AG10803 (cell line): Measurements from ENCODE around the gene PTPRD.

ENCODE experiments used
- DNase-seq: peaks from one replicate; pipeline ENCODE4 v3.0.0; 2010; ENCODE audit warnings: low read depth
- H3K4me3 ChIP-seq: 2 replicates; pipeline ENCODE4 v1.5.1; 2011; ENCODE audit warnings: mild to moderate bottlenecking, low read length, control low read depth
- TF ChIP-seq, protein P1 (sequence below): conservative IDR thresholded peaks from 2 replicates; pipeline ENCODE4 v1.5.1; 2011; ENCODE audit warnings: mild to moderate bottlenecking, low read length, control low read depth, inconsistent platforms

PTPRD gene

DNA sequence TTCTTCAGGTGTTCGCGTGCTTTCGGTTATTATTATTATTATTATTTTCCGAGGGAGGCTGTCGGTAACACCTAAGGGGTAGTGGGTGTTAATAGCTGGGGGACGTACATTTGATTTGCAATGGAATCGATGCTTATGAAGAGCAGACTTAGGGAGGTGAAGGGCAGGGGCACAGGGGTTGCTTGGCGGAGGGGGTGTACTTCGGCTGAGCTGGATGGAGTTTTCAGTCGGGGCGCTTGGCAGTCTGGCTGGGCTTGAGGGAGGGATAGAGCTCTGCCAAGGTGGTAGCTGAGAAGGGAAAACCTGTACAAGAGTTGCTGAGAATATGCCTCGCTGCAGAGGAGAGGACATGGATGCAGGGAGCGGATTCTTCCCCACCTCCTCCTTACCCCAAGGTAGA is 617 bp upstream of the PTPRD start:
- H3K4me3 ChIP-seq: no peak overlapping the region
- no peak for DNase-seq
- TF ChIP-seq, protein P1, sequence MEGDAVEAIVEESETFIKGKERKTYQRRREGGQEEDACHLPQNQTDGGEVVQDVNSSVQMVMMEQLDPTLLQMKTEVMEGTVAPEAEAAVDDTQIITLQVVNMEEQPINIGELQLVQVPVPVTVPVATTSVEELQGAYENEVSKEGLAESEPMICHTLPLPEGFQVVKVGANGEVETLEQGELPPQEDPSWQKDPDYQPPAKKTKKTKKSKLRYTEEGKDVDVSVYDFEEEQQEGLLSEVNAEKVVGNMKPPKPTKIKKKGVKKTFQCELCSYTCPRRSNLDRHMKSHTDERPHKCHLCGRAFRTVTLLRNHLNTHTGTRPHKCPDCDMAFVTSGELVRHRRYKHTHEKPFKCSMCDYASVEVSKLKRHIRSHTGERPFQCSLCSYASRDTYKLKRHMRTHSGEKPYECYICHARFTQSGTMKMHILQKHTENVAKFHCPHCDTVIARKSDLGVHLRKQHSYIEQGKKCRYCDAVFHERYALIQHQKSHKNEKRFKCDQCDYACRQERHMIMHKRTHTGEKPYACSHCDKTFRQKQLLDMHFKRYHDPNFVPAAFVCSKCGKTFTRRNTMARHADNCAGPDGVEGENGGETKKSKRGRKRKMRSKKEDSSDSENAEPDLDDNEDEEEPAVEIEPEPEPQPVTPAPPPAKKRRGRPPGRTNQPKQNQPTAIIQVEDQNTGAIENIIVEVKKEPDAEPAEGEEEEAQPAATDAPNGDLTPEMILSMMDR: no peak

DNA sequence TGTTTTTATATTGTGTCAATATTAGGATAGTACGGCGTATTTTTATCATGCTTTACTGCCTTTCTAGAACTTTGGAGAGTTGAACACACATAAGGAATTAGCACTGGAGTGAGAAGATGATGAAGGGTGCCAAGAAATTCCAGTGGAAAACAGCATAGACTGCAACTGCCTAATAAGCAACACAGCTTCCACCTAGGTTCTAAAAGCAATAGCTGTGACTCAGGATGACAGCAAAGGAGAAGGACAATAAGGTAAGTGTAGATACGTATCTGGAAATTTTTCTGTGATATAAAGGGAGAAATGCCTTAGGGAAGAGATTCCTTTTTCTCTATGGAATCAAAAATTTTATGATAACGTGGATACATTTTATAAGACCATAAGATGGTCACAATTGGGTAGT is 7.4 kb downstream of the PTPRD start:
- DNase-seq: no peak
- no peak overlapping the region for H3K4me3 ChIP-seq
- TF ChIP-seq, protein P1: no peak

- H3K4me3 ChIP-seq: no peak overlapping the region
- no peak for DNase-seq
- TF ChIP-seq, protein P1: no peak
Measured at GRCh38 chr9:10604927-10605326, 7.9 kb downstream of the PTPRD start.

DNA sequence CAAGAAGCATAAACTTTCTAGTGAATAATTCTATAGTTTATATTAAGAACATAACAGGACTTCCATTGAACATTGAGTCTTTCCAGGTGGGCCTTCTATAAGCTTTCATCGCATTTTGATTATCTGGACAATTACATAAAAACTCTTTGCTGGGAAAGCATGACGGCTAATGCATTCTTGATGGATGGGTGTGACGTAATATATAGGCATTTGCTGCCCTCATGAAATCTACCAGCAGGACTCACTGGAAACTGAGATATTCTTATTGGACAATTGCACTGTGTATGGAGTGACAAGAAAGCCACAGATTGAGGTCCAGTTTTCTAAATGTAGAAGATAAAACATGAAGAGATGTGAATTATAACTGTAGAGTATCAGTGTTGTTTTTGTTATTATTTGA is 15.0 kb downstream of the PTPRD start:
- H3K4me3 ChIP-seq: no peak overlapping the region
- DNase-seq: no peak
- TF ChIP-seq, protein P1: no peak

DNA sequence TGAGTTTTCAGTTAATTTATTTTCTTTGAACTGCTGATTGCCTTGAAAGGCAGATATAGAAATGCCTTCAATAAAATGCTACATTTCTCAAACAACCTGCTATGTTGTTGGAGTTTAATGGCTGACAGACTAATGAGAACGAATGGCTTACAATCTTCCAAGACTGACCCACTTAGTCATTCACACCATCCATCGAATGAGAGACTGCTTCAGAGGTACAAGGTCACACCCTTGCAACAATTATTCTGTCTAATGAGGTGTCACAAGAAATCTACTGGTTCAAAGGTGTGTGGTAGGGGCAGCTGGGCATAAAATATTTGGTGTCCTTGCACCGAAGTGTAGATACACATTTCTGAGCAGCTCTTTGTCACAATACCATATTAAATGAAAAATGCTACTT is 18.3 kb downstream of the PTPRD start:
- no peak overlapping the region for H3K4me3 ChIP-seq
- TF ChIP-seq, protein P1: no peak
- DNase-seq: no peak

DNA sequence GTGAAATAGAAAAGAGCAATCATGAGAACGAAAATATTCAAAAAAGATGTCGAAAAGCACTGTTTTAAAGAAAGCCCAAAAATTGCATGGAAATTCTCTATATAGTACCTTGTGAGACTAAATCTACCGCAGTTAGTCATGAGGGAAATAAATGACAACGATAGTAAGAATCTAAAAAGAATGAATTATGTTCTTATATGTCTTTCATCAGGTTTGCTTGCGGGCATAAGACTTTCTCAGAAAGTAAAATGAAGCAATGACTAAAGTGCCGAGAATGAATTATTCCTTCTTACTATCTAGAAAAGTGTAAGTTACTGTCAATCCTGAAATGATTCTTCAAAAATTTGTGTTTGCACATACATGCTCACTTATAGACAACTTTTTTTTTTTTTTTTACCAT is 26.4 kb downstream of the PTPRD start:
- no peak for DNase-seq
- TF ChIP-seq, protein P1: no peak
- H3K4me3 ChIP-seq: no peak overlapping the region

DNA sequence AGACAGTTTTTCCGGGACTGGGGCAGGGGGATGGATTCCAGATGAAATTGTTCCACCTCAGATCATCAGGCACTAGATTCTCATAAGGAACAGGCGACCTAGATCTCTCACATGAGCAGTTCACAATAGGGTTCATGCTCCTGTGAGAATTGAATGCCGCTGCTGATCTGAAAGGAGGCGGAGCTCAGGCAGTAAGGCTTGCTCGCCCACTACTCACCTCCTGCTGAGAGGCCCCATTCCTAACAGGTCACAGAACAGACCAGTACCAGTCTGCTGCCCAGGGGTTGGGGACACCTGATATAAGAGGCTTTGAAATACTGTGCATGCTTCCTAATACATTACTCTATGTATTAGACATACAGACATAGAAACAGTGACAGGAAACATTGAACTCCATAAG is 41.1 kb downstream of the PTPRD start:
- H3K4me3 ChIP-seq: no peak overlapping the region
- no peak for DNase-seq

More for the DNA sequence above, 41.1 kb downstream of the PTPRD start:
- TF ChIP-seq, protein P1: no peak
